AG09319 (cell line): ENCODE results near the gene OCRL.

Experiments
- DNase-seq: peaks from one replicate; pipeline ENCODE4 v3.0.0-alpha.2; 2010; ENCODE audit warnings: low read depth; ENCODE audit errors: extremely low read depth
- TF ChIP-seq, protein P1 (sequence below): IDR thresholded peaks from 2 replicates; pipeline ENCODE4 v1.5.1; 2011; ENCODE audit warnings: low read depth, mild to moderate bottlenecking, inconsistent platforms, low read length, moderate library complexity

Gene OCRL

GRCh38 chrX:129590596-129590995, 50.5 kb downstream of the OCRL start:
- TF ChIP-seq, protein P1, sequence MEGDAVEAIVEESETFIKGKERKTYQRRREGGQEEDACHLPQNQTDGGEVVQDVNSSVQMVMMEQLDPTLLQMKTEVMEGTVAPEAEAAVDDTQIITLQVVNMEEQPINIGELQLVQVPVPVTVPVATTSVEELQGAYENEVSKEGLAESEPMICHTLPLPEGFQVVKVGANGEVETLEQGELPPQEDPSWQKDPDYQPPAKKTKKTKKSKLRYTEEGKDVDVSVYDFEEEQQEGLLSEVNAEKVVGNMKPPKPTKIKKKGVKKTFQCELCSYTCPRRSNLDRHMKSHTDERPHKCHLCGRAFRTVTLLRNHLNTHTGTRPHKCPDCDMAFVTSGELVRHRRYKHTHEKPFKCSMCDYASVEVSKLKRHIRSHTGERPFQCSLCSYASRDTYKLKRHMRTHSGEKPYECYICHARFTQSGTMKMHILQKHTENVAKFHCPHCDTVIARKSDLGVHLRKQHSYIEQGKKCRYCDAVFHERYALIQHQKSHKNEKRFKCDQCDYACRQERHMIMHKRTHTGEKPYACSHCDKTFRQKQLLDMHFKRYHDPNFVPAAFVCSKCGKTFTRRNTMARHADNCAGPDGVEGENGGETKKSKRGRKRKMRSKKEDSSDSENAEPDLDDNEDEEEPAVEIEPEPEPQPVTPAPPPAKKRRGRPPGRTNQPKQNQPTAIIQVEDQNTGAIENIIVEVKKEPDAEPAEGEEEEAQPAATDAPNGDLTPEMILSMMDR, result no peak
- no peak for DNase-seq

GRCh38 chrX:129593137-129593536, 53.1 kb downstream of the OCRL start:
- TF ChIP-seq, protein P1, result no peak; the same call in 1 of the 2 replicates
- peak; percentile 10 for DNase-seq

DNA sequence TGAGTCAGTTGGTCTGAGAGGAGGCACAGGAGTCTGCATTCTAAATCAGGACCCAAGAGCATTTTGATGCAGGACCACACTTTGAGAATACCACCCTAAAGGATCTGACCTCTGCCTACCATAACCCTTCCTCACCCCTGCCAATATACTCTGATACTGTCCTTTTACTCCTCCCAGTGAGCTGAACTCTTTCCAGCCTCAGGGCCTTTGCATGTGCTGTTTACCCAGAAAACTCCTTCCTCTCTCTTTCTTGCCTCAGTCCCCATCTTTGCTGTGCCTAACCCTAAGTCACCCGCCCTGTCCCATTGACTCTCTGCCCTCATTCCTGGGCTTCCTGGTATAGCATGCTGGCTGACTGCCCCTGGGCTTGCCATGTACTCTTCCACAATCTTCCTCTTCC, 54.7 kb downstream of the OCRL start:
- no peak for DNase-seq
- TF ChIP-seq, protein P1, result no peak

GRCh38 chrX:129596077-129596476, 56.0 kb downstream of the OCRL start:
- DNase-seq, result no peak
- TF ChIP-seq, protein P1, result no peak

DNA sequence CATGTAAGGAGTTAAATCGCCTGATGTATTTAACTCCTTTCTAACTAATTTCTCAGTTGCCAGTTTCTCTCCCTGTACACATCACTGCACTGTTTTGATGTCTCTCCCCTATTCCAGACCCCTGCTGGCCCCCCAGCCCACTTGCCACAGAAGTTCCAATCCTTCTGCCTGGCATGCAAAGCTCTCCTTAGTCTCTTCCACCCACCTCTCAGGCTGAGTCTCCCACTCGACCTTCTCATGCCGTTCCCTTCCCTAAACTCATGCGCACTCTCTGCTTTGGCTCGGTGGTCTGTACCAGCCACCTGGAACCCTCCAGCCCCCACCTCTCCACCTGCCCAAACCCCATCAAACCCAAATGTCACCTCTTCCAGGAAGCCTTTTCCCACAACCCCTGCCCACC, 57.8 kb downstream of the OCRL start:
- DNase-seq, result no peak
- TF ChIP-seq, protein P1, result no peak

GRCh38 chrX:129599499-129599898, 59.4 kb downstream of the OCRL start:
- no peak for DNase-seq
- TF ChIP-seq, protein P1, result no peak

DNA sequence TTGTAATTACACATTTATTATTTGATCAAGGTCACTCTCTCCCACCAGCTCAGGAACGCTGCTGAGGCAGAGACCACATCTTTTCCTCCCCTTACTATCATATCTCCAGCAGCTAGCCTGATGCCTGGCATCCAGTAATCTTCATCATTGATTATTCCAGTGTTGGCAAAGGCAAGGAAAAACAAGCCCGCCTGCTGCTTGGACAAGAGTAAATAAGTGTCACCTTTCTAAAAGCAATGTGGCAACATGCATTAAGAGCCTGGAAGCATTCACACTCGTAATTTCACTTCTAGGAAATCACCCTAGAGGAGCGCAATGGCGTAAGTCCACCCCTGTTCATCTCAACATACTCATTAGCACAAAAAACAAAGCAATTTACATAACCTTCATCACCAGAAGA, 59.9 kb downstream of the OCRL start:
- no peak for DNase-seq
- TF ChIP-seq, protein P1, result no peak
